GM19023 (cell line): ENCODE measurements around the gene UBE2M.
A peak's percentile ranks its signal among the peaks of the same experiment; 100 is the strongest.

Experiments
- ATAC-seq: cut with Tn5 transposase; IDR thresholded peaks from one replicate; pipeline ENCODE4 v1.9.1; 2021; ENCODE audit warnings: mild to moderate bottlenecking, moderate library complexity; ENCODE audit not compliant: unreplicated experiment

The UBE2M gene

DNA sequence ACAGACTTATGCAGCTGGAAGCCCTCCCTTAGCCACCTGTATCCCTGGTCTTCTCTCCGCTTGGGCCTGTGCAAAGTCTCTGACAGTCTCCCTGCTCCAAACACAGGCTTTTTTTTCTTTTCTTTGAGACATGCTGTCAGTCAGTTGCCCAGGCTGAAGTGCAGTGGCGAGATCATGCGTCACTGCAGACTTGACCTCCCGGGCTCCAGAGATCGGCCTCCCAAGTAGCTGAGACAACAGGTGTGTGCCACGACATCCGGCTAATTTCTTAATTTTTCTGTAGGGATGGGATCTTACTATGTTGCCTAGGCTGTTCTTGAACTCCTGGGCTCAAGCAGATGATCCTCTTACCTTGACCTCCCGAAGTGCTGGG, 13.2 kb upstream of the UBE2M start:
- no peak for ATAC-seq

DNA sequence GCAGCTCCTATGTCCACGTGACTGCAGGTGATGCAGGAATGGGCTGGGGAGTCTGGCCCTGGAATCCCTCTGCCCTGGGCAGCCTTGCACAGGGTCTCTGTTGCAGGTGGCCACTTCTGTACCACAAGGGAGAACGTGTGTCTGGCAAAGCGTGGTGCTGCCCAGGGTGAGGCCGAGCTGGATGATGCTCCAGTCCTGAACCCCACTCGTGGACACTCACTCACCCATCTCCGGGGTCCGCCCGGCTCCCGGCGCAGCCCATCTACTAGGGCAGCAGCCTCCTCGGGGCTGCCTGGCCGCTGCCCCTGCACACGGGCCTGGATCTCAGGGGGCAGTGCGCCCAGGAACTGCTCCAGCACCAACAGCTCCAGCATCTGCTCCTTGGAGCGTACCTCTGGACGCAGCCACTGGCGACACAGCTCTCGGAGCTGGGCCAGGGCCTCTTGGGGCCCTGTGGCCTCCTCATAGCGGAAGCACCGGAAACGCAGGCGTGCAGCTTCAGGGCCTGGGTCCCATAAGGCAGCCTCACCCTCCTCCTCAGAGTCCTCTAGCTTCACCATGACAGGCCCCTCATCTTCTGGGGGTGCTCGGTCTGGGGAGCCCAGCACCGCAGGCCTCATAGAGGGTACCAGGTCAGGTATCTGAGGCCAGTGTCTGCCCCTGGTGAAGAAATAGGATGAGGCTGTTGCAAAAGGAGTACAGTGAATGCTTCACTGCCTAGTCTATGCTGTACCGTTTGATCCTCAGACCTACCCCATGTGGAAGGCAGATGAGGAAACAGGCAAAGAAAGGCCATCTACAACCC, 12.6 kb upstream of the UBE2M start:
- no peak for ATAC-seq

DNA sequence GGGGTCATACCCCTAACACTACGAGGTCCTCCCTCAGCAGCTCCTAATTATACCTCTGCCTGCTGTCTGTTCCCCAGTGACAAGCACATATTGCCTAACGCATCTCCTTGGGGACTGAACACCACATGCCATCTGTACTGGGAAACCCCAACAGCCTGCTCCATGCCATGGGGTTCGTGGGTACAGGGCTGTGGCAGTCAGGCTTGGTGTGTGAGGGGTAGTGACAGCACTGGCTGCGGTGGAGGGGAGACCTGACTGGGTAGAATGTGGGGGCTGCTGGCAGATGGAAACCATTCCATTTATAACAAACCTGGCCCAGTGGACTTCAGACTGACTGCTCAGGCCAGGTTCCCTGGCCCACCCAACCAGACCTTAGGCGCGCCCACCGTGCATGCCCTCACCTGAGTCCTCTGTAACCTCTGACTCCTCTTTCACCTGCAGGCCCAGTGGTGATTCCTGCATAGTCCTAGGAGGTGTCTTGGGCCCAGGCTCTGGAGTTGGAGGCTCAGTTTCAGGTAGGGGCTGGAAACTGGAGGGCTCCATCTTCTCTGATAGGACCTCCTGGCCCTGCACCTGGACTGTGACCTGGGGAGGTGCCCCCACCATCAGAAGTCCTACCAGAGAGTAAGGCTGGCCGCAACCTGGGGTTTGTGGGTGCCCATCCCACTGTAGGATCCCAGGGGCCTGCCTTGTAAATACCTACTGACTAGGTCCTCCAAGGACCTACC, 11.7 kb upstream of the UBE2M start:
- ATAC-seq = no peak

DNA sequence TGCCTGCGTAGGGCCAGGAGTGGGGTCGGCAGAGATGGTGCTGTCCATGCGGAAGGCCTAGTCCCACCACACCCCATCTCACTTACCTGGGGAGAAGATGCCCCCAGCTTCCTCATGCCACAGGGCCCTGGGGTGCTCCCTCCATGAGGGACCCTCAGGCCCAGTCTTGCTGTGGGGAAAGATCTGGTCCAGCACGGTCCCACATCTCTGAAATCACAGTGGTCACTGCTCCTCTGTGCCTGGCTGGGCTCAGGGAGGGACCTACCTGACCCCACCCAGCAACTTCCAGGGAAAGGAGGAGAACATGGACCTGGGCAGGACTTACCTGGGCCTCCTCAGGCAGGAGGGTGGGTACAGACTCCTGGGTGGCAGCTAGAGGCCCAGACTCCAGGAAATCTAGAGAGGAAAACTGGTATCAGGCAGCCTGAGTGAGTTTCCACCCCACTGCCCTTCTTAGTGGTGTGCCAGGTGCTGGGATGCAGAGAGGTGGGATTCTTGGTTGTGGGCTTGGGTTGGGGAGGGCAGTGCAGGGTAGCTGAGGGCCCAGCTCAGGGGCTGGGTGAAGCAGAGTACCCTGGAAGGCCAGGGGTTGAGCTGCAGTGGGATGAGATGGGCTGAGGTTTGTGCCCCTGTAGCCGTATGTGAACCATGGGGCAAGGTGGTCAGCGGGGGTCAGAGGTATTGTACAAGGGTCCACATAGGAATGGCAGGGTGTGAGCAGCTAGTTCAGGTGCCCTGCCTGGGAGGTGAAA, 11.0 kb upstream of the UBE2M start:
- no peak for ATAC-seq

DNA sequence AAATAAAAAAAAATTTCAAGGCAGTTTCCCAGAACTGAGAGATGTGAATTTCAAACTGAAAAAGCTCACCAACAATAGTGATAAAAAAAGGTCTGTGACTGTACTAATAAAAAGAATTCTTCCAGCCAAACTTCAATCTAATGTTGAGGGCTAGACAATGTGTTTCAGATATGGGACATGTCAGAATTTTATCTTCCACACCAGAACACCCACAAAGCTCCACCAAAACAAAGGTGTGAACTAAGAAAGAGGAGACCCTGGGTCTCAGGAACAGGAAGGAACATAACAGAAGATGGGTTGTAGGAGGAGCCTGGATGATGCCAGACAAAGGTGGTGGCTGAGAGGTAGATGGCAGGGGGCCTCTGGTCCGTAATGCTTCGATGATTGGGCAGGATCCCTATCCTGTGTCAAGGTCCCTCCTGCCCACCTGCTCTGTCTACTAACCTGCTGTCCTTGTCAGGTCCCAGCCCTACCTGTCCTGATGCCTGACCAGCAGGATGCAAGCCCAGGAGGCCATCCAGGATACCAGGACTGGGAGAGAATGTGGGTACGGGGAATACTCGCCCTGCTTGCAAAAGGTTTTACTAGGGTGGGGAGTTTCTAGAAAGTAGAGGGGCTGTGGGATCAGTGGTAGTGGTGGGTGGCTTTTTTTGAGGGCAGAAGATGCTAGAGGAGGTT, 10.2 kb upstream of the UBE2M start:
- no peak for ATAC-seq

DNA sequence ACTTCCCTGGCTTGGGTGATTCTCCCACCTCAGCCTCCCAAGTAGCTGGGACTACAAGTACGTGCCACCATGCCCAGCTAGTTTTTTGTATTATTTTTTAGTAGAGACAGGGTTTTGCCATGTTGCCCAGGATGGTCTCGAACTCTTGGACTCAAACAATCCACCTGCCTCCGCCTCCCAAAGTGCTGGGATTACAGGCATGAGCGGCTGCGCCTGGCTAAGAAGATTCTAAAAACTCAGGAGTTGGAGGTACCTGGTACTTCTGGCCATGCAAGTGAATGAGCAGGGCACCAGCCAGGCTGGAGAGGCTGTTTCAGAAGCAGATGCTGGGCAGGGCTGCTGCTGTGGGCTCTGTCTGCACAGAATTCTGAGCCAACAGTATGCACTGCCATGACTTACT, 8.6 kb upstream of the UBE2M start:
- ATAC-seq = no peak

DNA sequence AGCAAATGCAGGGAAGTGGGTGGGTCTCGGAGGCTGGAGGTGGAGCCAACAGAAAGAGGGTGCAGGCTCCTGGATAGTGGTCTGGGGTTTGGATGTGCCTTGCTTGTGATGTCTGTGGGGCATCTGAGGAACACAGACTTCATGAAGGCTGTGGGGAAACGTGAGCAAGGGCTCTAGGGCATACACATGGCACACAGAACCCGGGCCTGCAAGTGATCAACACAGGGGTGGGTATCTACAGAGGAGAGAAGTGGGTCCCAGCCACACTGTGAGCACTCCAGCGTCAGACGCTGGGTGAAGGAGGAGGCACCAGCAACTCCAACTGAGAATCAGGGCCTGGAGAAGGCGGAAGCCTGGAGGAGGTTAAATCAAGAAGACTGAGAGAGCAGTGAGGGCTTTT, 5.4 kb upstream of the UBE2M start:
- no peak for ATAC-seq

DNA sequence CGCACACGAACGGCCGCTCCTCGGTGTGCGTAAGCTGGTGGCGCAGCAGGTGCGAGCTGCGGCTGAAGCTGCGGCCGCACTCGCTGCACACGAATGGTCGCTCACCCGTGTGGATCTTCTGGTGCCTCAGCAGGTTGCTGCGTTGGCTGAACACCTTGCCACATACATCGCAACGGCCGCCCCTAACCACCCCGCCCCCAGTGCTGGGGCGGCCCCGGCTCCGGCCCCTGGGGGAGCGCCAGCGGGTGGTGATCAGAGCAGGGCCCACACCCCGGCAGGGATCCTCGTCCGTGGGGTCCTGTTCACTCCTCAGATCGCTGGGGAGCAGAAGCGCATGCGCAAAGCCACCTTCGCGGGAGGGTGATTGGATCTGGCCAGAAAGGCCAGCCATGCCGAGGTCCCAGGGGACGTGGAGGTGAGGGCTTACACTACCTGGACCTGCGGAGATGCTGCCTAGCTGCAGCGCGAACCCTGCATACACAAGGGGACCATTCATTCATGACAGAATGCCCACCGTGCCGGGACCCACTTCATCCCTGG, 4.7 kb upstream of the UBE2M start:
- no peak for ATAC-seq

DNA sequence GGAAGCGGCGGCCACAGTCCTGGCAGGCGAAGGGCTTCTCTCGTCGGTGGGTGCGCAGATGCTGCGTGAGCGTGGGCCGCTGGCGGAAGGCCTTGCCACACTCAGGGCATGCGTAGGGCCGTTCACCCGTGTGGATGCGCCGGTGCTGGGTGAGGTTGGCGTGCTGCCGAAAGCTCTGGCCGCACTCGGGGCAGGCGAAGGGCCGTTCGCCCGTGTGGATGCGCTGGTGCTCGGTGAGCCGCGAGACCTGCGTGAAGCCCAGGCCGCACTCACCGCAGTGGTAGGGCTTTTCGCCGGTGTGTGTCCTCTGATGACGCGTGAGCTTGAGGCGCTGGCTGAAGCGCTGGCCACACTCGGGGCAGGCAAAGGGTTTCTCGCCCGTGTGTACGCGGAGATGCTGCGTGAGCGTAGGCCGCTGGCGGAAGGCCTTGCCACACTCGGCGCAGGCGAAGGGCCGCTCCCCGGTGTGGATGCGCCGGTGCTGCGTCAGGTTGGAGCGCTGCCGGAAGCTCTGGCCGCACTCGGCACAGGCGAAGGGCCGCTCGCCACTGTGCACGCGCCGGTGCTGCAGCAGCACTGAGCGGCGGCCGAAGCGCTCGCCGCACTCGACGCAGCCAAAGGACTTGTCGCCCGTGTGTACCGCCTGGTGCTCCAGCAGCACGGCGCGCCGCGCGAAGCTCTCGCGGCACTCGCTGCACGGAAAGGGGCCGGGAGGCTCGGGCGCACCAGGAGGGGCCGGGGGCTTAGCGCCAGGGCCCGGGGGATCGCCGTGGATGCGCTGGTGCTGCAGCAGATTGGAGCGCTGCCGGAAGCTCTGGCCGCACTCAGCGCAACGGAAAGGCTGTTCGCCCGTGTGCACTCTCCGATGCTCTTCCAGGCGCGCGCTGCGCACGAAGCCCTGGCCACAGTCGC, 4.0 kb upstream of the UBE2M start:
- ATAC-seq = no peak

DNA sequence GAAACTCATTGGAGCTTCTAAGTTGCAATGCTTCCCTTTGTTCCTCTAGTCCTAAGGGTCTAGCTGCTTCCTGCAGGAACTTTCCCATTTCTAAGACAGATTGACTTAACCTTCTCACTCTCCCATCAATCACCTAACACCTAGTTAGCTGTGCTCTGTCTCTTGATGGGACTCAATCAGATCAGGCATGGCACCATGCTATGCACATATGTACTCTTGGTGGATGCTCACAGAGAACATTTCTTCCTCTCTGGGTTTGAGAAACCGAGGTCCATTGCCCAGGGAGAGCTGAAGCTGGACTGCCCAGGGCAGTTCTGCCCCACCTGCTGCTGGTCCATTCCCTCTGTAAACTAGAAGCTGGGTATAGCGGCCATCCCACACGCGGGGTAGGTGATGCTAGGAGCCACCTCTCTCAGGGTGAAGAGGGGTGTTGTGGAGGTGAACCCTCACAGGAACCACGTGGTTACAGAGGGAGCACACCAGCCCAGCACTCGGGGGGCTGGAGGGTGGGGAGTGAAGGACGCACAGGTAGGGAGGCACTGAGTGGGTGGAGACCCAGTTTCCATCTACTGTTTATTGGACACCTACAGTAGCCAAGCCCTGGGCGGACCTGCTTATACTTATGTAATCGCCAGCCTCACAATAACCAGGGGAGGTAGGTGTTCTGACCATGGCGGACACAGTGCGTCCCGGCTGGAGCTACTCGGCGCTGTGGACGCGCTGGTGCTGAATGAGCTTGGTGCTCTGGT, 3.1 kb upstream of the UBE2M start:
- no peak for ATAC-seq

DNA sequence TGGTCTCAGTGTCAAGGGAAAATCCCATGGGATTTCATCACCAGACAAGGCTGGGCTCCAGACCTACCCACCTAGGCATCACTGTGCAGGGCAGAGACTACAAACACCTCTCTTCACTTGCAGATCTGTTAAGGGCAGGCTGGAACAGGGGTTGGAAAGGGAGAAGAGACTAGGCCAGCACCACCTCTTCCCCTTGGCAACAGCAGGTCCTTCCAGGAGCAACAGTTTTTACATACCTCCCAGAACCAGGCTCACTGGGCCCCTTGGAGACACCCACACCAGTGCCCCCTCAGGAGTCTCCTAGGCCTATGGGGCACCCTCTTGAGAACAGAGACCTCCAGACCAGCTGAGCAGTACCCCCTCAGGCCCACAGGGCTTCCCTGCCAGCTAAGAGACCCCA, 2.5 kb upstream of the UBE2M start:
- ATAC-seq = no peak

DNA sequence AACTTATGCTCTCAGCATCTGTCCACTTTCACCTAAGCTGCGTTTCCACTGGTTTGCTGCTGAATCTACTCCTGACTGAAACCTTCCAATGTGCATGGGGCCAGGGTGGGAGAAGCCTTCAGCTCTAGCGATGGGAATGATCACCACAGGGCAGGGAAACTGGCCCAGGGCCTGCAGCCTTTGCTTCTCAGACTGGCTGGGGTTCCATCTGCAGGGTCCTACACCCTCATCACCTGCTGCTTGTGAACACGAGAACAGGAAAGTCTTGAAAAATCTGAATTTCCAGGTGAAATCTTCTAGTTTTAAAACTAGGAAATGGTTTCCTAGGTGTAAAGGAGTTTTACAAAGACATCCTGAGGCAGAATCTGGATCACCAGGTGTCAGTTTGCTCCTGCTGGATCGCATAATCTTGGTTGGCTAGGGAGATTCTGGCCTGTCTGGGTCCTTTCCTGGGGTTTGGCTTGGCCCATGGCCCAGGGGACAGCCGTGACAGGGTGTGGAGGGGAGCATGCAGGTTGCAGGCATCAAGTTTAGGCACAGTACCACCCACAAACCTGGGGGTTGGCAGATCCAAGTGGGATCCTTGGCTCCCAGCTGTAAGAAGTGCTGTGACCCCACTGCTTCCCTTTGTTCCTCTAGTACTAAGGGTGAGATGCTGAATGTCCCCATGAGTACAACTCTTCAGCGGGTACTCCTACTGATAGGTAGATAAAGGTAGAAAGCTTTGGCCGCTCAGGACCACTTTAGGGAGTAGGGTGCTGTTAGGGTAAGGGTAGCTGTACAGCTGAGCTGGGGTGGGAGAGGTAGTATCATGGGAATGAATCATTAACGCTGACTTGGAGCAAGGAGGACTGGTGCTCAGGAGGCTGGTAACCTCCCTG, 1.8 kb upstream of the UBE2M start:
- no peak for ATAC-seq

DNA sequence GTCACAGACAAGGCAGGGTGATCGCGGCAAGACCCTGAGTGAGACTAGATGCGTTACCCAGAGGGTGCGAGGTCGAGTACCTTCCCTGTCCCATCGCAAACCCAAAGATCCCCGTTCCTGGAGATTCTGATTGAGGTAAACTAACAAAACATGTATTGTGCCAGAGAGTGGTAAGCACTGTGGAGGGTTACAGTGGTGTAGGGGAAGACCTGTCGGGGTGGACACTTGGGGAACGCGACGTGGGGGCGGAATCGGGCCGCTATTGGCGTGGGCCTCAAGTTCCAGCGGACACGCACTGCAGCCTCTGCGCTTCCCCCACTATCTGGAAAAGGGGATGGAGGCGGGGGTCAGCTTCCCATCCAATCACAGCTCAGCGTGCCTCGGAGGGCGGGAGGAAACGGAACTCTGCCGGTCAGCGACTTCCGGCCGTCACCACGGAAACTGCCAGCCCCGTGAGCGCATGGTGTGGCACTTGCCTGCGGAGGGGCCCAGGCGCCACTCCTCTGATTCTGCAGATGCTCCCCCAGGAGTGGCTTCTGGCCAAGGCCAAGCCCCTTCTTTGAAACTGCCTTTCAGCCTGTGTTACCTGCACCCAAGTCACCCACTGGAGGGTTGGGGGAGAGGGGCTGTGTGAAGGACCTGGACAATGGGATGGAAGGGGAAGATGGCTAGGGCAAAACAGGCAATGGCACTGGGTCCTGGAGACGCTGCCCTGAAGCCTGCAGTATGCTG, 1.0 kb upstream of the UBE2M start:
- peak; percentile 28 for ATAC-seq

DNA sequence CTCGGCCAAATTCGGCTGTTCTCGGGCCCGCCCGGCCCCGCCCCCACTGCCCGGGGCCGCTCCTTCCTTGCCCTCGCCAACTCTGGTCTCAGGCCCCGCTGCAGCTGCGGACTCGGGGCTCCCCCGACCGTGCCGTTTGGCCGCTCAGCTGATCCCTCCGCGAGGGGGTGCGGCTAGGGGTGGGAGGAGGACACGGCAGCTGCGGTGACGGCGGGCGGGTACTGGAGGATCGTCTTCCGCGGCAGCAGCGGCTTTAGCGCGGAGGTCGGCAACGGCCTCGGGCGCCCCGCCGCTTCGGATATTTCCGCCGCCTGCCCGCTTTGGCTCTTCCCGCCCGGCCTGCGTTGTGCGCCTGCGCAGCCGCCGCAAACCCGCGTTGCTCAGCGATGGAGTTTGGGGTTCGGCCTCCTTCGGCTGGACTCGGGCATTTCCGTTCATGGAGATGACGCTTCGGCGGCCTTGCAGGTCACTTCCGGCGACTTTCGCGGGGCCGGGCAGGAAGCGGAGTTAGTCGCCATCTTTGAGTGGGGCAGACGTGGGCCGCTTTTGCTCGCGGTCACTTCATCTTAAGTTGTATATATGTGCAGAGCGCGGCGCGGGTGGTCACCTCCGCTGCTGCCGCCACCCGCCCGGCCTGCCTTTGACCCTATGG, 338 bp upstream of the UBE2M start:
- peak; percentile 58 for ATAC-seq

DNA sequence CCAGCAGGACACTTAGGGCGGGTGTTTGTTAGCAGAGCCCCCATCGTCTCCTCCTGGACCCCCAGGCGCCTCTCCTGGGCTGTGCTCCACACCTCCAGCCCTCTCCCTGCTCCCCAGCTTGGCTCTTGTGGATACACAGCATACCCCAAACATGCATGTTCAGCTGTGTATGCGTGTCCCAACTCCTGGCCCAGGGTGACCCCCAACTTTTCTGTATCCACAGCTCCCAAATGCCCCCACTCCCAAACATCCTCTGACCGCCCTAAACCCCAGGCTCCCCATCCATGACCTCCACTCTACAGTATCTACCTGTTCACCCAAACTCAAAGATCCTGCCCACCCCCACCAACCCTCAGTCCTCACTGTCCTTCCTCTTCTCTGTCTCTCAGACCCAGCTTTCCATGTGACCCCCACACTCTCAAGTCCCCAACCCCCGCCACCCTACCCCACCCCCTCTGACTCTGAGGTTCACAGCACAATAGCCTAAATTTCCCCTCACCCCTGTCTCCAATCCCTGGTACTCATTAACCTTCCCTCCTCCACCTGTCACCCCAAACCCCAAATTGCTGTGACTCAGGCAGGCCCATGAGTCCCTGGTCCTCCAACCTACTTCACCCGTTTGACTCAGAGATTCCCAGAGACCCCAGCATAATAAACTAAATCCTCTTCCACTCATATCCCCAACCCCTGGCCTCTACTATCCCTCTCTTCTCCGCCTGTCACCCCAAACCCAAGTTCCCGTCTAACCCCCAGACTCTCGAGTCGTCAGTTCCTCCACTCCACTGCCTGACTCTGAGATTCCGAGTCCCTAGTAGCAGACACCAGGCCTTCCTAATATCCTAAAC, 968 bp downstream of the UBE2M start:
- ATAC-seq = no peak

DNA sequence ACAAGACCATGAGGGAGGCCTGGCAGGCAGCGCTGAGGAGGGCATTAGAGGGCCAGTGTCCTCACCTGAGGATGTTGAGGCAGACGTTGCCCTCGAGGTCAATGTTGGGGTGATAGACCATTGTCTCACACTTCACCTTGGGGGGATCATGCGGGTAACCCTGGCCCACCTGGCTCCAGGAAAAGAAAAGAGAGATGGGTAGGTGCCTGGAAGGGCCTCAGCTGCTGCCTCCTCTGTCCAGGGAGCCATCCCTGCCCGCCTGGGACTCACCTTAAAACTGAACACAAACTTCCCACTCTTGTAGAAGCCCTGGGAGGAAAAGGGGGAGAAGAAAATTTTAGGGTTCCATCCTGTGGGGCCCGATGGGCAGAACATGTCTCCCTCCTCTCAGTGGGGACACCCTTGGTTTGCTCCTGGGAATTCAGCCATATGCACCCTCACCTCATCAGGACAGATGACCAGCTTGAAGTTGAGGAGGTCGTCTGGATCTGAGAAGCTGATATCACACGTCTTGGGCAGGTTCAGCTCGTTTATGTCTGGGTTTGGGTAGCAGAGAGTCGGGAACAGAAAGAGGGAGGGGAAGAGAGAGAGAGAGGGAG, 1.7 kb downstream of the UBE2M start:
- ATAC-seq = no peak
